Stimulated activated CD4-positive, alpha-beta T cell treated with anti-CD3 and anti-CD28 coated beads, Interleukin-2, amount 100 ng/mL, for 24 hours (primary cell): ENCODE data around the gene ACAD9.

Experiments used
- DNase-seq, 2 donors: peaks; one replicate each; pipeline ENCODE4 v3.0.0-alpha.2; 2020

The ACAD9 gene

DNA sequence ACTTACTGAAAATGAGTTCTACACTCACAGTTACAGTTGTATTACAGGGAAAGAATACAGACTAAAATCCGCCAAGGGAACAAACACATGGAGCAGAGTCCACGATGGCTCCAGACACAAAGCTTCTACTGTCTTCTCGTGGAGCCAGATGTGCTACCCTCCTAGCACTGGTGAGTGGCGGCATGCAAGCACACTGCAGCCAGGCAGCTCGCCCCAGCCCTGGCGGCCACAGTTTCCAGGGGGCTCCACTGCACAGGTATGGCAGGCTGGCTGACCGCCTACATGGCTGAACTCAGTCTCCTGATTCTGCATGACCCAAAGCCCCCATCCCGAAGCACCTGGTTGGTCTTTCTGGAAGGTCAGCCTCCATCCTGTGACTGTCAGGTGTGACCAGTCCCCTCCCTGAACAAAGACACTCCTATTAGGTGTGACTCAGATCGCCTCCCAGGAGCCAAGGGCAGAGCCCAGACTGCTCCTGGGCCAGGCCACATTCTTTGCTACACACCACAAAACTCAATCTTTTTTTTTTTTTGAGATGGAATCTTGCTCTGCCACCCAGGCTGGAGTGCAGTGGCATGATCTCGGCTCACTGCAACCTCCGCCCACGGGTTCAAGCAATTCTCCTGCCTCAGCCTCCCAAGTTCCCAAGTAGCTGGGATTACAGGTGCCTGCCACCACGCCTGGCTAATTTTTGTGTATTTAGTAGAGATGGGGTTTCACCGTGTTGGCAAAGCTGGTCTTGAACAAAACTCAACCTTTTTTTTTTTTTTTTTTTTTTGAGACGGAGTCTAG, 62.9 kb downstream of the ACAD9 start:
- no peak for DNase-seq

DNA sequence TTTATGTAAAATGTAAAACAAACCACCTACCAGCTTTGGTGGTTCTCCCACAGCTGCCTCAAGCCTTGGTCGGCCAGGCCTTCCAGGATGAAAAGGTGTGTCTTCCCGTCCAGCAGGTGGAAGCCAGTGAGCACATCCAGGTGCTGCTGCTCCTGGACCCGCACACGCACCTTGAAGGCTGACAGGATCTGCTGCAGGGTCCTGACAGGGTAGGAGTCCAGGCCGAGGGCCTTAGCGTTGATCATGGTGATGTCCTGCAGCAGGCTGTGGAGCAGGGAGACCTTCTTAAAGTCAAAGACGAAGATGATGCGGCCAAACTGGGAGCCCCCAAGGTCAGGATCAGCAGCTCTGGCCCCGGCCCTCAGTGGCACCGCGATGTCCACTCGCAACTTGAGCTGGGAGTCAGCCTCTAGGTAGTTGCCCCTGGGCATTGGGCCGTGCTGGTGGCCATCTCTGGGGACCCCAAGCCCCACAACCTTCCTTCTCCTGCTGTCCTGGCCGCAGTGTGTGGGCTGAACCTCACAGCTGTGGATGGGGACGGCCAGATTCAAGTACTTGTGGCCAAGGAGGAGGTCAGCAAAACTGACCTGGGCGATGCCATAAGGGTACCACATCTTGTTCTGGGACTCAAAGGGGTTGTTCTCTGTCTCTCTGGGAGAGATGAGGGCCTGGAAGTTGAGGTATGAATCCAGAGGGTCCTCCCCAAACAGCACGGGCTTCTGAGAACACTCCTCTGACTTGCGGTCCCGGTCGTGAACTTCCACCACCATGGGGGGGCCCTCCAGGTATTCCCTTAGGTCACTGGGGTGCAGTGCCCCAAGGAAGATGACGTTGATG, 65.8 kb downstream of the ACAD9 start:
- DNase-seq = no peak

DNA sequence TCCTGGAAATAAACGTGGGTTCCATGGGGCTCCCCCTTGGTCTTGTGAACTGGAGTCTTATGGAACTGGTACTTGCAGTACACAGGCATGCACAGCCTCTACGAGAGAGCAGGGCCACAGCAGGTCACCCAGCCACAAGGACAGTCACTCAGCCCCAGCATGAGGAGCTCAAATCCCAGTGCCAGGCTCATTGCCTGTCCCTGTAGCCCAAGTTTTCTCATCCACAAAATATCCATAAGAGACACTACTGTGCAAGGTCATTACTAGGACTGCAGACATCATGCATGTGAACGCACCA, 66.4 kb downstream of the ACAD9 start:
- DNase-seq = no peak

DNA sequence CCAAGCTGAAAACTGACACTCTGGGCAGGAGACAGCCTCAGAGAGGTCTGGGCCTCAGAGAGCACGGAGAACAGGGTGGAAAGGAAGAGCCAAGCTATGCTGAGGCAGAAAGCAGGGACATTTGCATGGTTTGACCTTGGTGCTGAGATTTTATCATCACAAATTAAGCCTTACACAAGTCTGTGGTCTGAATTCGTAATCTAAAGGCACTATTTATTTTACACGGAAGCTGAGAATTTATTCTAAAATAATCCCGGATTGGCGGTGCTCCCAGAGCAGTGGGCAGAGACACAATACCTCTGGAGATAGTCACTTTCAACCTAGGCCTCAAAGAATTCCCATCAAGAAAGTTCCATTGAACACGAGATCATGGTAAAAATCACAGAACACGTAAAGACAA, 67.0 kb downstream of the ACAD9 start:
- DNase-seq = no peak

DNA sequence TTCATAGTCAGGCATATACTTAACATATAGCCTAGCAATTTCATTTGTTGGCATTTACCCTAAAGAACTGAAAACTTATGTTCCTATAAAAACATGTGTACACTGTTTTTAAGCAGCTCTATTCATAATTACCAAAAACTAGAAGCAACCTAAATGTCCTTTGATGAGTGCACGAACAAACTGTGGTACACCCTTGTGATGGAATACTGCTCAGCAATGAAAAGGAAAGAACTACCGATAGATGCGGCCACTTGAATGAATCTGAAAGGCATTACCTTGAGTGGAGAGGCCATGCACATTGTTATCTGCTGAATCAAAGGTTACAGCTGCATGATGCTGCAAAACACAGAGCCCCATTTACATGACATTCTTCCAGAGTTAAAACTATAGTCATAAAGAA, 69.7 kb downstream of the ACAD9 start:
- no peak for DNase-seq

DNA sequence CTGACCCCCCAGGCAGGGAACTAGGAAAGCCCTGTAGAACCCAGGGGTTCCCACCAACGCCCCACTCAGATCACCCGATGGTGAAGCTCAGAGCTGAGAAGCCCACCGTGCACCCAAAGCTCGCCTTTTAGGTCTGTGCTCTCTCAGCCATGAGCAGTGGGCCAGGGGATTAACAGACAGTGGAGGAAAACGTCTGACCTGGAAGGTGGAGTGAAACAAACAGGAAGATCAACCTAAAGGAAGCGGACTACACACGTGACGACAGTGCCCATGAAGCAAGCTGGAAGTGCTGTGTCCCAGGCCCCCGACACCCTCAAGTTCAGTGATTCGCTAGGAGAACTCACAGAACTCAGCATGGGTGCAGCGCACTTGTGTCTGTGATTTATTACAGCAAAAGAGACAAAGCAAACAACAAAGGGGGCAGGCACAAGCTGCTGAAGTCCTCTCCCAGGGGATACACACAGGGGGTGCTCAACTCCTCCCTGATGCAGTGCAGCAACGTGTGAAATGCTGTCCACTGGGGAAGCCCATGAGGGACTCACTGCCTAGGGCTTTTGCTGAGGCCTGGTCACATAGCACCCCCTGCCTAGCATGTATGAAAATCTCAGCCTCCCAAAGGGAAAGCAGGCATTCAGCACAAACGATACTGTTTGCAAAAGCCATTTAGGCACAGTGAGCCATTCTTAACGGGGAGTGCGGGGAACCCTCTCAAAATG, 71.0 kb downstream of the ACAD9 start:
- peak in 1 of 2 donors; percentile 5 for DNase-seq

DNA sequence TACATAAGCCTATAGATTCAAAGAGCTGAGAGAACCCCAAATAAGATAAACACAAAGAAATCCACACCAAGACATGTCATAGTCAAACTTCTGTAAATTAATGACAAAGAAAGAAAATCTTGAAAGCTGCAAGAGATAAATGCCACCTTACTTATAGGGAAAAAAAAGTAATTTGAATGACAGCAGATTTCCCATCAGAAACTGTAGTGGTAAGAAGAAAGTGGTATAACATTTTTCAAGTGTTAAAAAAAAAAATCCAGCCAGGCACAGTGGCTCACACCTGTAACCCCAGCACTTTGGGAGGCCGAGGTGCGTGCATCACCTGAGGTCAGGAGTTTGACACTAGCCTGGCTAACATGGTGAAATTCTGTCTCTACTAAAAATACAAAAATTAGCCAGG, 77.0 kb downstream of the ACAD9 start:
- no peak for DNase-seq
